HL-60/S4 treated with retinoic acid at 250 ng/mL for 4 days and 3 days (cell line): ENCODE results near the gene DNAAF1.

Experiments
- in situ Hi-C: fragments of 300-500 bp; cut with MboI; formaldehyde crosslinking; loops from 2 replicates; pipeline ENCODE4 v1.7.0; 2022; ENCODE audit warnings: low sequenced_read_pairs

Gene DNAAF1

DNA sequence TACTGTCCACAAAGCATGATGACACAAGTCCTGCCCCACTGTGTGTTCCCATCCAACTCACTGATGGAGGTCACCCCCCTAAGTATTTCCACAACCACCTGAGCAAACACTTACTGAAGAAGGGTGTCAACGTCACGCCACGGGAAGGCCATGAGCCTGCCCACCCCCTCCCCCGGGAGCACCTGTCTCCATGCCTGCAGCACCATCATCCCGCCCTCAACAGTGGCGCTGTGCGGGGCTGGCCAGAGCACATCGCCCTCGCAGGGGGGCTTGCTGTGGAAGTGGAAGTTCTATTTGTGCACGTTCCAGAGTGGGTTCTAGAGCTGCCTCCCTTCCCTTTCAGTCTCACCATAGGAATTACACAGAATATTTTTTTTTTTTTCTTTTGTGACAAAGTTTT, 24.1 kb upstream of the DNAAF1 start:
- in situ Hi-C loops, result no loop called here

DNA sequence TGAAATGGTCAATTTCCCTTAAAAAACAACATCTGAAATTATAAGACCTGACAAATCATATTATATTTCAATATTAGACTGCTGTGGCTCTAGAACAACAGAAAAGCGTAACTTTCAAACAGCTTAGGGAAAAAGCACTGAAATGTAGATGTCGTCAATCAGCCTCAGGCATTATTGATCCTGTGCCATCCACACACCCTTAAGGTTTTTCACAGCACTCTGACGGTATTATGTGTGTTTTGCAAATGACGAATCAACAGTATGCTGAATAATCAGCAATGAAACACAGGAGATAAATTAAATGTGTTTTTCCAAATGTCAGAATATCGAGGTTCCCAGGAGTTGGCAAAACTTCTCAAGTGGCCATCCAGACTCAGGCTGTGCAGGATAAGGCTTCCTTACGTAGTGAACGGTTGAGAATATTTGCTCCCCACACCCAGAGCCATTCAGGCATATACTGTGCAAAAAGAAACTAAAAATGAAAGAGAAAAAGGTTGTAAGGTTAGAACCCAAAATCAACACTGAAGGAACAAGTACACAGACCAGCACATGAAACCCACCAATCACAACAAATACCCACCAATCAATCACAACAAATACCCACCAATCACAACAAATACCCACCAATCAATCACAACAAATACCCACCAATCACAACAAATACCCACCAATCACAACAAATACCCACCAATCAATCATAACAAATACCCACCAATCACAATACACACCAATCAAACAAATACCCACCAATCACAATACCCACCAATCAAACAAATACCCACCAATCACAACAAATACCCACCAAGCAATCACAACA, 20.6 kb upstream of the DNAAF1 start:
- in situ Hi-C loops, result no loop called here

DNA sequence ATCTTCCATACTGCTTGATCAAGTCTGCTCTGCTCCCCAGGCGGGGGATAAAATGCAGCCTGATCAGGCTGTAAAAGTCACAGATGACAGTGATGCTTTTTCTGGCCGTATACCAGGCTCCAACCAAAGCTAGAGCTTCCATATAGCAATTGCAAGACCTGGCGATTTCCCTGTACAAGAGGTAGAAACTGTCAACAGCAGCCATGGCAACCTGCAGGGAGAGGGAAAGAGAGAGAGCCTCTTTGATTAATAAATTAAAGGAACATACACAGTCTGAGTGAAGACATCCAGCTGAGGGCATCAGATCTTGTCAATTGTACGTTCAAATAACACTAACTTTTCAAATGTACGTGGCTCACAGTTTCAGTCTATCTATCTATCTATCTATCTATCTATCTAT, 14.0 kb upstream of the DNAAF1 start:
- in situ Hi-C loops, result no loop called here

DNA sequence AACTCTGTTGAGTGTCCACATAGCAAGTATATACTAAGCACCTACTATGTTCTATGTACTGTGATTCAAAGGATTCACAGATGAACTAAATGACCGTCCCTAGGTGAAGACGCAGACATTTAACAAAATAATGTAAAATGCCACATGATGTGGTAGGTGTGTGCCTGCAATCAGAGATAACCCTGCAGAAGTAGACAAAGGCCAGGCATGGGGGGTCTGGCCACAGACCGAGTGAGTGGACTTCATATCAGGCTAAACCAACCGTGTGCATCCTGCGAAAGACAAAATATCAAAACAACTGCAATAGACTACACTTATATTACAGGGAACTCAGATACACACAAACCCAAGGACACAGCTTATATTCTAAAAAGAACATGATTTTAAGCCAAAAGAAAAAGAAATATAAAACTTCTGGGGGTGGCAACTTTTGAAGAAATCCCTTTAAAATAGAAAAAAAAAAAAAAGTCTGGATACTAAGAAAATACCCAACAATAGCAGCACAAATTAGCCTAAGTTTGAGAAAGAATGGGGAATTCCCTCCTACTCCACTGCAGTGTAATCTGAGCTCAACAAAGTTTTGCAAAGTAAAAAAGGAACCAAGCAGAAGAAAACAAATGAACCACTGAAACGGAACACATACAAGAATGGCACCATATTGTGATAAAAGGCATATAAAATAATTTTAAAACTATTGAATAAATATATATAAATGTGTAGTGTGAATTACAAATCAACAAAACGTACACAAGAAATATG, 12.4 kb upstream of the DNAAF1 start:
- in situ Hi-C loops, result no loop called here

DNA sequence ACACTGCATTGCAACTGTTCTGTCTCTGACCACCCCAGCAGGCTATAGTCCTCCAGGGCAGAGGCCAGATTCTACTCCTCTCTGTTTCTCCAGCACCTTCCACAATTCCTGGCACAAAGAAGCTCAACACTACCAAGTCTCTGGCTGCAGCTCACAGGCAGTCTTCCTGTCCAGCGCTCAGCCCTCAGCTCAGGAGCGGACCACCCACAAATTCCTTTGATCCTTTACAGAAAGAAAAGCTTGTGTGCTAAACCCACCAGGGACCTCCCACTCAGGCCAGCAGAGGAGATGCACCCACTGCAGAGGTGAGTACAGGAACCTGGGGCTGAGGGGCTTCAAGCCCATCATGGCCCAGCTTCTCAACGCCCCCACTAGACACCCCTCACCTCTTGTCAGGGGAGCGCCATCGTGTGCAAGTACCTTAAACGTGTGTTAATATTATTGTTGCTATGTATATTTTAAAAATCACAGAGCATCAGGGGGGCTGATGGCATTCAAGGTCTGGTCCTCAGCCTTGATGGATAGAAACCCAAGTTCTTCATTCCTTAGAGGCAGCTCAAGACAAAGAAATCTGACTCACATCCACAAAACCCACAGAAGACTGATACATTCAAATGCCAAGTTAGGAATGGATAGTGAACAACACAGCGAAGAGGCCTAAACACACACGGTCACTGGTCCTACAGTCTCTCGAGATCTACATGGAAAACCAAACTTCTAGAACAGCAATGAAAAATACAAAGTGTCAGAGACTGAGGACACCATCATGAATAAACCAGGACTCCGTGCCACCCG, 8.6 kb upstream of the DNAAF1 start:
- in situ Hi-C loops, result no loop called here

DNA sequence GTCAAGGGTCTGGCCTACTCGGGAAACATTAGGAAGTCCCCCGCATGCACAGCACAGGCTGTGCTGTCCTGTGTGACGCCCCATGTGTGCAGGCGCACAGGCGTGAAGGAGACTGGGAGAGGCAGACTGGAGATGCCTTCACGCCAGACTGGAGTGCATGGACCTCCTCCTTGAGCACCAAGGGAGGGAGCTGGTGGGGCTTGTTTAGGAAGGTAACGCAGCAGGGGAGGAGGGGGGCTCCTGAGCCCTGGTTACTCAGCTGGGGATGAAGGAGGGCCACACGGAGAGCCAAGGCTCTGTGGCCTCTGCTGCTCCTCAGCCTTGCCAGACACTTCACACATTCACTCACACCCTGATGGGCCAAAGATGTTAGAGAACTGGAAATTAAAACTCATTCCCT, 7.8 kb upstream of the DNAAF1 start:
- in situ Hi-C loops, result no loop called here

DNA sequence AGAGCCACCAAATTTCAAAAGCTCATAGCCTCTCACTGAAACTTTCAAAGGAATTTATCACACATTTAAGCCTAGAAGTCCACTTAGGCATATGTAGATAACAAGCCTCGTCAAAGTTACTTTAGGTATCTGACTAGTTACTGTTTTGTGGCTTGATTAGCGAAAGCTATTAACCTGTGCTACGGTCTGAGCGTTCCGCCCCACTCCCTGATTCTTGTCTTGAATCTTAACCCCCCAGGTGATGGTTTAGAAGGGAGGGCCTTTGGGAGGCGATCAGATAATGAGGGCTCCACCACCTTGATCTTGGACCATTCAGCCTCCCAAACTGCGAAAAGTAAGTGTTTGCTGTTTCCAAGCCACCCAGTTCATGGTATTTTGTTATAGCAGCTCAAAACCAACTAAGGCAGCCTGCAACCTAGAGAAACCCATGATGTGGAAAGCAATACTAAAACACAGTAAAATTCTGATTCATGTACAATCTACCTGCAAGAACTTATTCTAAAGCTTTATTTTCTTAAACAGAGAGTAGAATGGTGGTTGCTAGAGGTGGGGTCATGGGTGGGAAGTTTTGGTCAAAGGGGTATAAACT, 7.2 kb upstream of the DNAAF1 start:
- in situ Hi-C loops, result no loop called here

DNA sequence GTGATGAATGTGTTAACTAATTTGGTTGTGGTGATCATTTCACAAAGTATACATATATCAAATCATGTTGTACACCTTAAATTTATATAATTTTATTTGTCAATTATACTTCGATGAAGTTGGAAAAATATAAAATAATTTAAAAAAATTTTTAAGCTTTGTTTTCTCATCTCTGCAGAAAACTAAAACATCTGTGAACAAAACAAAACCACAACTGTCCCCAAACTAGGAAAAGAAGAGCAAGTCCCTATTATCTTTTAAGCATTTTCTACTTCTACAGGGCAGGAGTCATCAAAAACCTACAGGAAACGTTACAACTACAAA, 6.6 kb upstream of the DNAAF1 start:
- in situ Hi-C loops, result no loop called here

DNA sequence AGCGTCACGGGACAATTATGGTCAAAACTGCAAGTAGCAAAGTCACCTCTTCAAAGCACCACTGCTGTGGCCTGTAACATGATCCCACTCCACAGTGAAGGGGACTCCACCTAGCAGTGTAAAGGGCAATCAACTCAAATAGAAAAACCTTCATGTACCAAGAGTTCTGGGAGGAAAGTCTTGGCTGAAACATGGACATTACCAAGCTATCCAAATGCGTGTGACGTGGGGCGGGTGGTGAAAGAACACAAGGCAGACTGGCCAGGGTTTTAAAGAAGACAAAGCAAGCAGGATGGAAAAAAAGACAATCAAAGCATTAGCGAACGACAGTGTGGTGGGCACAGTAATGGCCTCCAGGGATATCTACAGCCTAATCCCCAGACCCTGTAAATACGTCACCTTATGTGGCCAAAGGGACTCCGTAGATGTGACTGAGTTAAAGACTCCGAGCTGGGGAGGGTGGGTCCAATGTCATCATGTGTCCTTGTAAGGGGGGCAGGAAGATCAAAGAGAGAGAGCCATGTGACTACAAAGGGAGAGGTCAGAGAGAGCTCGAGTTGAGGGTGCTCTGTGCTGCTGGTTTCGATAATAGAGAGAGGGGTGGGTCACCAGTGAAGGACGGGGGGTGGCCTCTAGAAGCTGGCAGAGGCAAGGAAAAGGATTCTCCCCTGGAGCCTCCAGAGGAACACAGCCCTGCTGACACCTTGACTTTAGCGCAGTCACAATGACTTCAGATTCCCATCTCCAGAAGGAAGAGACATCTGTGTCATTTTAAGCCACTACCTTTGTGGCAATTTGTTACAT, 6.1 kb upstream of the DNAAF1 start:
- in situ Hi-C loops, result no loop called here

DNA sequence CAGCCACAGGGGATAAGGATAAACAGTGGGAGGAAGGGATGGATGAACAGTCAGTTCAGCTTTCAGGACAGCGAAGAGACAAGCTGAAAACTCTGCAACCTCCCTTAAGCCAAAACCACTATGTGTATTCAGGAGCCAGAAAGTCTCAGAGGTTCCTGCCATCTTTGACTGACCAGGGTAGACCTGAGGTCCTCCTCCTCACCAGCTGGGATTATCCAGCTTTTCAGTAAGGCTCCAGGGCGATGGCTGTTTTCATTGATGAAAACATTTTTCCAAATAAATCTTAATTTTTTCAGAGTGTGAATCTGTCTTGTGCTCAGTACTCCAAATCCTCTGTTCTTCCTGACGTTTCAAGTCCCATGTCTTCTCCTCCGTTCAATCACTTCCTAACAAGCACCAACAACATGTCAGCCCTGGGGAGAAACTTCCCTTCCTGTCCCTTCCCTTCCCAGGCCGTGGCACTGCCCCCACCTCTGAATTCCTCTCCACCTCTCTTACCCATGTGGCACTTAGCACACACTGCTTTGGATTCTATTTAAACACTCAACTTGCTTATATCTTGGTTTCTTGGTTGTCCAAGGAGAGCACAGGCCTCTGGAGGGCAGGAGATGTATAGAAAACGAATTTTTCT, 5.4 kb upstream of the DNAAF1 start:
- in situ Hi-C loops, result no loop called here

DNA sequence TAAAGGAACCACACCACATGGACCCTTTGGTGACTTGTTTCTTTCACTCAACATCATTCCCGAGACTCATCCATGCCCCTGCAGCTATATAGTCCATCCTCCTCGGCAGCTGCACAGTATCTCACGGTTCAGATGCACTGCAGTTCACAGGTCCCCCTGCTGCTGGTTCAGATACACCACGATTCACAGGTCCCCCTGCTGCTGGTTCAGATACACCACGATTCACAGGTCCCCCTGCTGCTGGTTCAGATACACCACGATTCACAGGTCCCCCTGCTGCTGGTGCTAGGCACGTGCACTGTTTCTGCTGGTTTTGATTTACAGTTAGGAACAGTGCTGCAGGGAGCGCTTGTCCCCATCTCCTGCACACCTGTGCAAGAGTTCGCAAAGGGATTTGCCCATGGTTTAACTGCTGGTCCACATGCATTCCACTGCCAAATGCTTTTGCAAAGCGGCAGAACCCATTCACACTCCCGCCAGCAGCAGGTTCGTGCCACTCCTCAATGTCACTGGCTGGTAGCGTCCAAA, 3.9 kb upstream of the DNAAF1 start:
- in situ Hi-C loops, result no loop called here

DNA sequence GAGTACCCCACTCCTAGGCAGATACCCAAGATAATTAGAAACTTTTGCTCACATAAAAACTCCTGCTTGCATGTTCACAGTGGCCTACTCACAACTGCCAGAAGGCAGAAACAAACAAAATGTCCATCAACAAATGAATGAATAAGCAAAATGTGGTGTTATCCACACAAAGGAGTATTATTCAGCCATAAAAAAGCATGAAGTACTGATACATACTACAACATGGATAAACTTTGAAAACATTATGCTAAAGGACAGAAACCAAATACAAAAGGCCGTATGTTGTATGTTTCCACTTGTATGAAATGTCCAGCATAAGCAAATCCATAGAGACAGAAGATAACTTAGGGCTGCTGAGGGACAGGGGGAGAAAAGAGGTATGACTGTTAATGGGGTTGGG, 2.0 kb upstream of the DNAAF1 start:
- in situ Hi-C loops, result no loop called here

DNA sequence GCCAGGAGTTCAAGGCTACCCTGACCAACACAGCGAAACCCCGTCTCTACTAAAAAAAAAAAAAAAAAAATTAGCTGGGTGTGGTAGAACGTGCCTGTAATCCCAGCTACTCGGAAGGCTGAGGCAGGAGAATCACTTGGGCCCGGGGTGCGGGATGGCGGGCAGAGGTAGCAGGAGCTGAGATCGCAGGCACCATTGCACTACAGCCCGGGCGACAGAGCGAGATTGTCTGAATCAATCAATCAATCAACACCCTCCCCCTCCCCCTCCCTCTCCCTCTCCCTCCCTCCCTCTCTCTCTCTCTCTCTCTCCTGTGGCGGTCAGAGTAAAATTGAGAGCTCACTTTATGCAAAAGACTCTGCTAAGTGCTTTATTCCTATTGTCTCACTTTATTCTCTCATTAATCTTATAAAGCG, 1.3 kb upstream of the DNAAF1 start:
- in situ Hi-C loops, result no loop called here

DNA sequence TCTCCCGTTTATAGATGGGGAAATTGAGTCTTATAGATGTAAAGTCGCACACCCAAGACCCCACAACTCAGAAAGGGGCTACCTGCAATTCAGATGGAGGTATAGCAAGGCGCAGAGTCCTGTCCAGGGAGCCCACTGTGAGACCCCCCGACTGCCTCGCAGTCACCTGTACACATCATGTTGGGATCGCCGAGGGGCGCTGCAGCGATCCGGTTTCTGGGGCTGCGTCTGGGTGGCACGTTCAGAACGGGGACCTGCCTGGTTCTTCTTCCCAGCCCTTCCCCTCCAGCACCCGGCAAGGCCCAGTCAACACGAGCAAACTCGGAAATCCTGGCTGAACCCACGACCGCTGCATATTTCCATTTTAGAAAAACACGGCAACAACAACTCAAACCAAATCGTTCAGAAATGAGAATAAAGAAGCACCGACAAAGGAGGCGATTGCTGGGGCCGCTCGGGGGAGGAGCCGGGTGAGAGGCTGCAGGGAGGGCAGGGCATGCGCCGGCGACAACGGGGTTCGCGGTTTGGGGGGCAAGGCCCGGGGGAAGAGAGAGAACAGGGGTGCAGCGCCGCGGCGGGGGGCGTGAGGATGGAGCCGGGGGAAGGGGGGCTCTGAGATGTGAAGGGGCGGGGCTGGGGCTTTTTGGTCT, 774 bp upstream of the DNAAF1 start:
- in situ Hi-C loops, result no loop called here

DNA sequence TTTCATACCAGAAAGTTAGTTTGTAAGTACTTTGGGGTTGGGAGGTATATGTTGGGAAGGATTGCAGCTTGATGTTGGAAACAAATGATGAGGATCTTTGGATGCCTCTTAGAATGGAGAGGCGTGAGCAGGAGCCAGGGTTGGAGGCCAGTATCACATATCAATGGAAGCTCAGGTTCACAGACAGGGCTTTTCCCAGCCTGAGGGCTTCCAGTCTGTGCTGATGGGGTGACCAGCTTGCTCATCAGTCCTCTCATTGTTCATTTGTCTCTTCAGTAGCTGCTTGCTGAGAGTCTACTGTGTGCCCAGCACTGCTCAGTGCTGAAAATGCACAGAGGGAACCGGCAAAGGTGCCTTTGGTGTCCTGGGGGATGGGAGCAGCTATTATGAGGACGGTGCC, 5.8 kb downstream of the DNAAF1 start:
- in situ Hi-C loops, result no loop called here

DNA sequence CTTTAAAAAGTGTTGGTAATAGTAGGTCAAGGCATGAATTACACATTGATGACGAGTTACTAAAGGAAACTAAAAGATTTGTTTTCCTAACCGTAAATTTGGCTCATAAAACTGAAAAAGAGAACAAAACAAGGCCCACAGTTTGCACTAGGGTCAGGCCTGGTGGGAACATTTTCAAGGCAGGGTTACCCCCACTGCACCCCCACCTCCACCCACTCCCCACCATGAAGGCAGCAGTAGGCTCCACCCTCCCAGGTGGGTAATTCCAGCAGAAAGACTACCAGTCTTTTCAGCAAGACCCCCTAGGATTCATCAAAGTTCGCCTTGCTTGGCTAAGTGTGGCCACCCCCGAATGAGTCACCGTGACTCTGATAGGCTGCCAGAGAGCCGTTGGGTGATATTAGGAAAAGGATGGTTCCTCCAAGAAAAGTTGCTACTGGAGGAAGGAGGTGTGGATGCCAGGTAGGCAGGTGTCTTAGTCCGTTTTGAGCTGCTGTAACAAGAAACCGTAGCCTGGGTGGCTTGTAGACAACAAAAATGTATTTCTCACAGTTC, 8.6 kb downstream of the DNAAF1 start:
- in situ Hi-C loops, result no loop called here

DNA sequence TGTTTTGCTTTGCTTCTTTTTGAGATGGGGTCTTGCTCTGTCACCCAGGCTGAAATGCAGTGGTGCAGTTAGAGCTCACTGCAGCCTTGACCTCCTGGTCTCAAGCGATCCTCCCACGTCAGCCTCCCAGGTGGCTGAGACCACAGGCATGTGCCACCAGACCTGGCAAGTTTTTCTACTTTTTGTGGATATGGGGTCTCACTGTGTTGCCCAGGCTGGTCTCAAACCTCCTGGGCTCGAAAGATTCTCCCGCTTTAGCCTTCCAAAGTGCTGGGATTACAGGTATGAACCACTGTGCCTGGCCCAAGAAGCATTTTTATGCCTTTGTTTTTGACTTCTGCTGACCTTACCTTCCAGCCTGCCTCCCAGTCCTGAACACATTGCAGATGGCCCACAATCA, 10.1 kb downstream of the DNAAF1 start:
- in situ Hi-C loops, result no loop called here

DNA sequence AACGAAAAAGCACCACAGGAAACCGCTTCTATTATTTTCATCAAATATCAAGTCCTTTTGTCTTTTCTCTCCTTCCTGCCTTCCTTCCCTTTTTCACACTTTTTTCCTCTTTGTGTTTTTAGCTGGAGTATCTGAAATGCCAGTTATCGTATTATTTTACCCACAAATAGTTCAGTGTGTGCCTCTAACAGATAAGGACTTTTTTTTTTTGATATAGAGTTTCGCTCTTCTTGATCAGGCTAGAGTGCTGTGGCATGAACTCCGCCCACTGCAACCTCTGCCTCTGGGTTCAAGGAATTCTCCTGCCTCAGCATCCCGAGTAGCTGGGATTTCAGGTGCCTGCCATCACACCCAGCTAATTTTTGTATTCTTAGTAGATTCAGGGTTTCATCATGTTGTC, 10.7 kb downstream of the DNAAF1 start:
- in situ Hi-C loops, result no loop called here

DNA sequence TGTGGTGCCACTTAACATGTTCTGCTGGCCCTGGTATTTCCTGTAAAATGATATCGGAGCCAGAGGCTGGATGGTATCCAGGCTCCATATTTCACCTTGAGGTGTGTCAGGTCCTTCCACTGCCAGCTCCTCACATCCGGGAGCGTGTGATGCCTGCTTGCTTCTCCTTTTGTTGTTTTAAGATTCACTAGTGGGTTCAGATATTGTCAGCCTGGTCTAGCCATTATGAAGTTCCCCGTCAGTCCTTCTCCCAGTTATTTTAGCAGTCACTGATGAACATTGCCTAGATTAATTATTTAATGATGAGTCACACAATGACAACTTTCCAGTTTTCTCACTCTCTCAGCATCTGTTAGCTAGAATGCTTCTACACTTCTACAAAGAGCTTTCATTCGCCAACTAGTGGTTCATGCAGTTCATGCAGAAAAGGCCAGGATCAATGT, 11.3 kb downstream of the DNAAF1 start:
- in situ Hi-C loops, result no loop called here
